ENCODE results near the gene RIMBP2.

Gene RIMBP2

DNA sequence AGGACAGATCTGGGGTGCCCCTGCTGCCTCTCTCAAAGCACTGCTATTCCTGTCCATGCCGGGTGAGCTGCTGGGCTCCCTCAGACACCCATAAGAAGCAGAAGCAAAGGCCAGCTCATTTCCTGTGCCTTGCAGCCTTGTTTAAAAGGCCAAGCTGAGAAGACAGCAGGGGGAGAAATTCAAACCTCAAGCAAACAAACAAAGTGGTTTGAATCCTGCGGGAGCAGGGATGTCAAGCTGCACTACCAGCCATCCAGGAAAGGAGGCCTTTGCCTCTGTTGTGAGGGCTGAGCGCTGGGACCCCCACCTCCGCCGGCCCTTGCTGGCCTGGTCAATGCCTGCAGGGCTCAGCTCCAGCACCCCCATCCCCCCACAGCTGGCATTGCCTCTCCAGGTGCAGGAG lies 201.9 kb downstream of the RIMBP2 start:
- Mint-ChIP-seq H3K36me3 (no peaks in the 10 kb centered on the region), H3K4me1 (no peaks in the 10 kb centered on the region), H3K4me3 (no peak overlapping the region), H3K27me3 (no peaks in the 10 kb centered on the region), H3K9me3 (peaks cover 9% of the 10 kb centered on the region), H3K27ac (no peak overlapping the region)
- ATAC-seq, result no peak

GRCh38 chr12:130513556-130513955 lies 202.5 kb downstream of the RIMBP2 start:
- Mint-ChIP-seq H3K27ac (no peak overlapping the region), H3K27me3 (no peaks in the 10 kb centered on the region), H3K4me1 (no peaks in the 10 kb centered on the region), H3K9me3 (peaks cover 9% of the 10 kb centered on the region), H3K36me3 (no peaks in the 10 kb centered on the region), H3K4me3 (no peak overlapping the region)
- no peak for ATAC-seq

GRCh38 chr12:130511285-130511684 lies 204.8 kb downstream of the RIMBP2 start:
- no peak overlapping the region for H3K27ac Mint-ChIP-seq
- no peak for ATAC-seq
- H3K9me3 Mint-ChIP-seq, result peaks cover 7% of the 10 kb centered on the region
- no peak overlapping the region for H3K4me3 Mint-ChIP-seq
- H3K27me3 Mint-ChIP-seq, result no peaks in the 10 kb centered on the region
- H3K36me3 Mint-ChIP-seq, result no peaks in the 10 kb centered on the region
- H3K4me1 Mint-ChIP-seq, result no peaks in the 10 kb centered on the region

DNA sequence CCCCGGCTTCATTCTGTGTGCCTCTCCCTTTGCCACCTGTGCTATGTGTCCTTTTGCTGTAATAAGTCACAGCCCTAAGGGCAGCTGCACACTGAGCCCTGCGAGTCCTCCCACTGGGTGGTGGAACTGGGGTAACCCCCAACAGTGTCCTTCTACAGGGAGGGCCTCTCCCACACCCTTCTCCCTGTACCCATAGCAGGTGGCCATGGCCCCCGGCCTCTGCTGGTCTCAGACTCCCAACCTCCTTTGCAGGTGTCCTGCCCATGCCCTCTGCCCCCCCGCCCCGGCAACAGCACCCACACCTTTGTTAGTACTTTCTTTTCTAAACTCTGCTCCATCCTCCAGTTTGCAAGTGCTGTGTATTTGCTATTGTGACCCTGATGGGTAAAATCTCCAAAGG lies 206.6 kb downstream of the RIMBP2 start:
- Mint-ChIP-seq H3K36me3 (no peaks in the 10 kb centered on the region), H3K9me3 (peaks cover 2% of the 10 kb centered on the region), H3K27ac (no peak overlapping the region), H3K4me1 (no peaks in the 10 kb centered on the region), H3K4me3 (no peak overlapping the region), H3K27me3 (no peaks in the 10 kb centered on the region)
- no peak for ATAC-seq

DNA sequence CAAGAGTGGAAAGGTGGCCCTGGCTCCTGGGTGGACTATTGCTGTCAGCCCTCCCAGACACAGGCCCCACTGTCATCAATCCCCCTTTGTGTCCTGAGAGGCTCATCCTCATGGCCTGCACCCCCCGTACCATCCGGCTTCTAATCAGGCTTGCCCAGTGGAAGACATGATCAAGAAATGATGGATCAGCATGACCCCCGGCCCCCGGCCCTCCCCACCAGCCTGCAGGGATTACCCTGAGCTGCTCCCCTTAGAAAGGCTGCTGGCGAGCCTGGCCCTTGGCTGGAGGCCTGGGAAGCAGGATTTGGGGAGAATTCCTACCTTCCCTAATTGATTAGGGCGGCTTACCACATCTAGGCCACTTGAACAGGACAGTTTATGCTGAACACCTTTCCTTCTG lies 207.3 kb downstream of the RIMBP2 start:
- H3K36me3 Mint-ChIP-seq, result no peaks in the 10 kb centered on the region
- no peaks in the 10 kb centered on the region for H3K4me1 Mint-ChIP-seq
- H3K9me3 Mint-ChIP-seq, result peaks cover 2% of the 10 kb centered on the region
- H3K27ac Mint-ChIP-seq, result no peak overlapping the region
- no peaks in the 10 kb centered on the region for H3K27me3 Mint-ChIP-seq
- no peak overlapping the region for H3K4me3 Mint-ChIP-seq
- no peak for ATAC-seq

GRCh38 chr12:130508318-130508717 lies 207.8 kb downstream of the RIMBP2 start:
- H3K27ac Mint-ChIP-seq, result no peak overlapping the region
- no peaks in the 10 kb centered on the region for H3K27me3 Mint-ChIP-seq
- ATAC-seq, result no peak
- no peaks in the 10 kb centered on the region for H3K36me3 Mint-ChIP-seq
- H3K4me3 Mint-ChIP-seq, result no peak overlapping the region
- H3K9me3 Mint-ChIP-seq, result peaks cover 2% of the 10 kb centered on the region
- H3K4me1 Mint-ChIP-seq, result no peaks in the 10 kb centered on the region

- Mint-ChIP-seq H3K4me3 (no peak overlapping the region), H3K27ac (no peak overlapping the region), H3K9me3 (peaks cover 6% of the 10 kb centered on the region), H3K36me3 (no peaks in the 10 kb centered on the region), H3K27me3 (no peaks in the 10 kb centered on the region), H3K4me1 (no peaks in the 10 kb centered on the region)
- no peak for ATAC-seq
Measured at GRCh38 chr12:130506844-130507243, 209.3 kb downstream of the RIMBP2 start.

GRCh38 chr12:130504840-130505175 lies 211.3 kb downstream of the RIMBP2 start:
- no peaks in the 10 kb centered on the region for H3K27me3 Mint-ChIP-seq
- H3K9me3 Mint-ChIP-seq, result peaks cover 6% of the 10 kb centered on the region
- H3K4me1 Mint-ChIP-seq, result no peaks in the 10 kb centered on the region
- ATAC-seq, result no peak
- H3K4me3 Mint-ChIP-seq, result no peak overlapping the region
- H3K36me3 Mint-ChIP-seq, result no peaks in the 10 kb centered on the region
- H3K27ac Mint-ChIP-seq, result no peak overlapping the region

DNA sequence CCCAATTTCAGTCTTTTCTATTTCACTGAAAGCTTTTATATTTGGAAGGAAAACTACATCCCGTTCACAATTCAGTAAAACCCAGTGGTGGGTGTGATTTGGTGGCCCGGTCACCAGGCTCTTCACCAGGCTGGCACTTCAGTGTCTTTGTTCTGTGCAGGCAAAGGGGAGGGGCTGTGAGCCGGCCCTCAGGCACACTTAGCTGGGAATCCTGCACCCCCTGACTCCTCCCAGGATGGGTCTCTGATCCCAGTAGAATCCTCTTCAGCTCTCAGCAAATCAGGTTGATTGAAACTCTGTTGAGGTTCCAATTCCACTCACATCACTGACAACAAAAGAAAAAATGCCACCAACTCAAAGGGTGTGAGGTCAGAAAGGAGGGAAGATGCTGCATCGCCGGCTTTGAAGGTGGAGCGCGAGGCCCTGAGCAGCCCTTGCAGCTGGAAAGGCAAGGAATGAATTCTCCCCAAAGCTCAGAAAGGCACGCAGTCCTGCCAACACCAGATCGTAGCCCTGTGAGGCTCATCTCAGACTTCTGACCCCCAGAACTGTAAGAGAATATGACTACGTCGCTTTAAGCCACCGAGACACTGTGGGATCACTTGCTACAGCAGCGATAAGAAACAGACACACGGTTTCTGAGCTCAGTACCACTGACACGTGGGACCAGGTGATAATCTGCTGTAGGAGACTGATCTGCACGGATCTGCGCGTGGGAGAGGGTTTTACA lies 211.8 kb downstream of the RIMBP2 start:
- H3K27me3 Mint-ChIP-seq, result no peaks in the 10 kb centered on the region
- no peaks in the 10 kb centered on the region for H3K4me1 Mint-ChIP-seq
- no peak overlapping the region for H3K27ac Mint-ChIP-seq
- peaks cover 11% of the 10 kb centered on the region for H3K9me3 Mint-ChIP-seq
- no peaks in the 10 kb centered on the region for H3K36me3 Mint-ChIP-seq
- no peak overlapping the region for H3K4me3 Mint-ChIP-seq
- no peak for ATAC-seq

GRCh38 chr12:130501821-130502220 lies 214.3 kb downstream of the RIMBP2 start:
- no peak for ATAC-seq
- H3K27ac Mint-ChIP-seq, result no peak overlapping the region
- no peaks in the 10 kb centered on the region for H3K27me3 Mint-ChIP-seq
- no peaks in the 10 kb centered on the region for H3K36me3 Mint-ChIP-seq
- peaks cover 11% of the 10 kb centered on the region for H3K9me3 Mint-ChIP-seq
- H3K4me1 Mint-ChIP-seq, result no peaks in the 10 kb centered on the region
- H3K4me3 Mint-ChIP-seq, result no peak overlapping the region

DNA sequence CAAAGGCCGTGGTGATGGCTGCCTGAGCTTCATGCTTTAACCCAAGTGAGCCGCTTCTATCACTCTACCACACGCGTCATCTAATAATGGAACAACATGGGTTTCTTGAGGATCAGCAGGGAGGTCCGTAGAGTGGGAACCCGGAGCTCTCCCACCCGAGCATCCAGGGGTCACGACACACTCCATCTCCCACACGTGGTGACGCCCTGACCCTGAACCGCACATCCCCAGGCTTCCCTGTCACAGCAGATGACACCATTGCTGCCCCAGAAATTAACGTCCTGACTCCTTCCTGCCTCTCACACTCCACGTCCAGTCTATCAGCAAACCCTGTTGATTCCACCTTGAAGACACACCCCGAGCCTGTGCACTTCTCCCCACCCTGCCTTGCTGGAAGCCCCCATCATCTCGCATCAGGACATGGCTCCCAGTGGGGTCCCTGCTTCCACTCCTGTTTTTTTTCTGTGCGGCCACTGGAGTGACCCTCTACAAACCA lies 215.2 kb downstream of the RIMBP2 start:
- Mint-ChIP-seq H3K4me3 (no peak overlapping the region), H3K27me3 (no peaks in the 10 kb centered on the region), H3K27ac (no peak overlapping the region), H3K9me3 (peaks cover 11% of the 10 kb centered on the region), H3K36me3 (no peaks in the 10 kb centered on the region), H3K4me1 (no peaks in the 10 kb centered on the region)
- no peak for ATAC-seq

DNA sequence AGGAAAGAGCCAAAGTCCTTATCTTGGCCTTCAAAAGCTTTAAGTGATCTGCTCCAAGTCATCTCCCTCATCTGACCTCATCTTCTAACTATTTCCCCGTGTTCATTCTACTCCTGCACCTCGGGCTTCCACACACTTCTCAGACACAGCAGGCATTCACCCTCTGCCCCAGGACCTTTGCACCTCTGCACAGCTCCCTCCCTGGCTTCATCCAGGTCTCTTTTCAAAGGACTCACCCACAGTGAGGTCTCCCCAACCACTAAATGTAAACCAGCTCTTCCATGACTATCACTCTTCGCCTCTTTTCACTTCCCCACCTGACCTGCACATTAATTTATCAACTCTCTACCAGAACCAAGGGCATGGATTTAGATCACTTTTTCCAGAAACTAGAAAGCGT lies 216.6 kb downstream of the RIMBP2 start:
- Mint-ChIP-seq H3K36me3 (no peaks in the 10 kb centered on the region), H3K4me3 (no peak overlapping the region), H3K9me3 (peaks cover 11% of the 10 kb centered on the region), H3K27ac (no peak overlapping the region), H3K27me3 (no peaks in the 10 kb centered on the region), H3K4me1 (no peaks in the 10 kb centered on the region)
- no peak for ATAC-seq

- Mint-ChIP-seq H3K36me3 (no peaks in the 10 kb centered on the region), H3K4me3 (no peak overlapping the region), H3K9me3 (peaks cover 11% of the 10 kb centered on the region), H3K27me3 (no peaks in the 10 kb centered on the region), H3K4me1 (no peaks in the 10 kb centered on the region), H3K27ac (no peak overlapping the region)
- no peak for ATAC-seq
Measured at GRCh38 chr12:130498589-130499385, 217.3 kb downstream of the RIMBP2 start.

GRCh38 chr12:130497991-130498390 lies 218.1 kb downstream of the RIMBP2 start:
- Mint-ChIP-seq H3K27ac (no peak overlapping the region), H3K9me3 (peaks cover 11% of the 10 kb centered on the region), H3K27me3 (no peaks in the 10 kb centered on the region), H3K4me3 (no peak overlapping the region), H3K36me3 (no peaks in the 10 kb centered on the region), H3K4me1 (no peaks in the 10 kb centered on the region)
- no peak for ATAC-seq

DNA sequence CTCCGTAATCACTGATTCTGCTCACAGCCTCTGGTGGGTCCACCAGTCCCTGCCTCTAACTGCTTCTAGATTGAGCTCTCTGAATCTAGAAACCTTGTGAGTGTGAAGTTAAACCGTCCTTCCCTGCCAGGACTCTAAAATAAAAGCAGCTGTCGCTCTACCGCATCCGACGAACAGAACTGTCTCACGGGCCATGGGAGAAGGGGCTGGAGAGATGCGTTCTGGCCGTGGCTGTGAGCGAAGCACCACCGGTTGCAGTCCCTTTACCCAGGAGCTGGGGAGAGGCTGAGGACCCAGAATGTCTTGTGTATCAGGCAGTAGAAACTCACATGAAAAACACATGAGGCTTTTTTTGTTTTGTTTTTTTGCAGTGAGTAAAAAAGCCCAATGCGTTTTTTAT lies 218.8 kb downstream of the RIMBP2 start:
- no peaks in the 10 kb centered on the region for H3K27me3 Mint-ChIP-seq
- H3K36me3 Mint-ChIP-seq, result no peaks in the 10 kb centered on the region
- ATAC-seq, result no peak
- peaks cover 8% of the 10 kb centered on the region for H3K9me3 Mint-ChIP-seq
- no peaks in the 10 kb centered on the region for H3K4me1 Mint-ChIP-seq
- H3K27ac Mint-ChIP-seq, result no peak overlapping the region
- H3K4me3 Mint-ChIP-seq, result no peak overlapping the region

- Mint-ChIP-seq H3K4me3 (no peak overlapping the region), H3K36me3 (no peaks in the 10 kb centered on the region), H3K27ac (no peak overlapping the region), H3K27me3 (no peaks in the 10 kb centered on the region), H3K9me3 (peaks cover 7% of the 10 kb centered on the region), H3K4me1 (no peaks in the 10 kb centered on the region)
- ATAC-seq, result no peak
Measured at GRCh38 chr12:130496516-130497120, 219.5 kb downstream of the RIMBP2 start.
